ENCODE results near the gene MYL11.
"Not testable (repeated sequence)": the region's sequence is repeated elsewhere in the genome, so short reads cannot be mapped to it uniquely, and the experiment has no call there.

The MYL11 gene

DNA sequence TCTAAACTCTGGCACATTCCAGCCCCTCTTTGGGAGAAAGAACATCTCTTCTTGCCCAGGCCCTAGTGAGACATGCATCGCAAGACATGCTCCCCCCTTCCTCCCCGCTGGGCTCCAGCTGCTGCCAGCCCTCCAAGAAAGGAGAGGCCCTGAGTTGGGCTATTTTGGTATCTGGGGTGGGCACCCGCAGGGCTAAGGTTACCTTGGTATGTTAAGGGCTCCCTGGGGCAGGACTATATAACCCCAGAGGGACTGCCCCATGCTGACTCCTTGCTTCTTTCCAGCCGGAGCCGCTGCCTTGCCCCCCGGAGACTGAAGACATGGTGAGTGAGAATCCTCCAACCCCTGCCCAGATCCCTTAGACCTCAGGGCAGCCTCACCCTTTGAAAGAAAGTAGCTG lies at the start of gene MYL11:
TSS of gene MYL11 (plus strand) at position 265 of the 400 bp plus-strand sequence. CDS start at position 321, 56 bp downstream.
- no peak for DNase-seq

GRCh38 chr16:30334473-30334989 lies 40.1 kb upstream of the MYL11 start:
- peak; percentile 94 for DNase-seq

GRCh38 chr16:30335028-30335597 lies 39.5 kb upstream of the MYL11 start:
- peak; percentile 91 for DNase-seq

DNA sequence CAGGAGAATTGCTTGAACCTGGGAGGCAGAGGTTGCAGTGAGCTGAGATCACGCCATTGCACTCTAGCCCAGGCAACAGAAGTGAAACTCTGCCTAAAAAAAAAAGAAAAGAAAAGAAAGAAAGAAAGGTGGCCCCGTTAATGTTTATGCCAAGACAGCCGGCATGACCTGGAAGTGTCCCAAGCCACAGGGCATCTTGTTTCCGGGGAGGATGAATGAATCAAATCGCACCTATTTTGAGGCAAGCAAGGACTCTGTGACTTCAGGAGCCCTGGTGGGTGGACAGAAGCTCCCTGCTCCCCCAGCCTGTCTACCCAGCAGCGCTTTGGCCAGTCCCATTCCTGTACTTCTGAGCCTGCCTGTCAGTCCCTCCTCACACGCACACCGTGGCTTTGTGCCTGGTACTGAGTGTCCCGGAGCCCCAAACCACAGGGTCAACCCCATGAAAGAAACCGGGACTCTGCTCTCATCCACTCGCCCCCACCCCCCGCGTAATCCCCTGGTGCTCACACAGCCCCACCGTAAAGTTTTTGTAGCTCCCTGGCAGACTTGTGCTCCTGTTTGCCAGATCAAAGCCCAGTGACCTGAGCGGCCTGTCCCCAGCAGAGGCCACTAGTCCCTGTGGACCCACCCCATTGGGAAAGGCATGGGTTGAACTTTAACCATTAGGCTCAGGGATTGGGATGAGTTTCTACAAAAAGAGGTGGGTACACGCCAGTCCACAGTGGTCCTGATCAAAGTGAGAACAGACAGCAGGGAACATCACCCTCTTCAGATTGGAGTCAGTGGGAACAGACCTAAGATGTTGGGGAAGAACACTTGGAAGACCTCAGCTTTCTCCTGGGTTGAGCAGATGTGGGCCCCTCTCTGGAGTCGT lies 38.8 kb upstream of the MYL11 start:
- DNase-seq = peak; percentile 61

- not testable (repeated sequence) for DNase-seq
Measured at GRCh38 chr16:30337964-30338357, 36.6 kb upstream of the MYL11 start.

- not testable (repeated sequence) for DNase-seq
Measured at GRCh38 chr16:30338715-30339114, 35.9 kb upstream of the MYL11 start.

DNA sequence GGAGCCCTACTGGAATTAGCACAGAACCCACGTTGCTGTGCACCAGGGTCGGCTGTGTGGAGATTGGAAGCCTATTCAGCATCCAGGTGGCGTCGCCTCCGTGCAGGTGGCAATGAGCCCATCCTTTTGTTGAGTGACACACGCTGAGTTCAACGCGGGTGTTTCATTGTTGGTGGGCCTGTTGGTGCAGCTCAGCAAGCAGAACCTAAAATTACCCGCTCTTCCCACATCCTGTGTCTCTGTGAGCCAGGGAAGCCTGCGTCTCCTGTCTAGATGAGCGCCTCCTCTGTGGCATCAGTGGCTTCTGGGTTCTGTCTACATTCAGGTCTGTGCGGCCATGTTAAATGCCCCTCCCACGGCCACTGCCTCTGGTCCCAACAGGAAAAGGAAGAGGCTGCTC lies 34.0 kb upstream of the MYL11 start:
- peak; percentile 94 for DNase-seq

DNA sequence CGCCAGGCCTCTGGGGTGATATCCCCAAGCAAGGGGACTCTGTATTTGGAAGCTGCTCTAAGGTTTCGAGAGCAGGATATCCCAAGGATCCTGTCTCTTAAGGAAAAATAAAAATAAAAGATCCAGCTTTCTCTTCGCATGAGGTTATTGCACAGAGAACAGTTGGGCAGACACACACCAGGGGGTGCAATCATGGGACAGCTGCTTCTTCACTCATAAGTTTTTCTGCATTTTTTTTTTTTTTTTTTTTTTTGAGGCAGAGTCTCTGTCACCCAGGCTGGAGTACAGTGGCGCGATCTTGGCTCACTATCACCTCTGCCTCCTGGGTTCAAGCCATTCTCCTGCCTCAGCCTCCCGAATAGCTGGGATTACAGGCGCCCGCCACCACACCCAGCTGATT lies 32.6 kb upstream of the MYL11 start:
- DNase-seq = not testable (repeated sequence)

- DNase-seq = no peak
Measured at GRCh38 chr16:30342751-30343490, 31.7 kb upstream of the MYL11 start.

GRCh38 chr16:30343491-30343820 lies 31.1 kb upstream of the MYL11 start:
- DNase-seq = not testable (repeated sequence)

DNA sequence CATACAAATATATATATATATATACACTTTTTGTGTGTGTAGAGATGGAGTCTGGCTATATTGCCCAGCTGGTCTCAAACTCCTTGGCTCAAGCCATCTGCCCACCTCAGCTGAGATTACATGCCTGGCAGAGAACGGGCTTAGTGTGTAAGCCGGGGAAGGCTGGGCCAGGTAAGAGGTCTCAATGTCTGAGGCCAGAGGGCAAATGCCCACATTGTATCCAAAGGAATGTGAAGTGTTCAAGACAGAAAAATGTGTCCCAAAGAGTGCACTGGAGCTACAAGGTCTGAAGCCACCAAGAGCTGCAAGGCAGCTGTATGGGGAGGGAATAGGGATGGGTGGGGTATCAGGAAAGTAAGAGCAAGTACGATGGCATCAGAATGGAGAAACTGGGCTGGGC lies 28.3 kb upstream of the MYL11 start:
- no peak for DNase-seq

DNA sequence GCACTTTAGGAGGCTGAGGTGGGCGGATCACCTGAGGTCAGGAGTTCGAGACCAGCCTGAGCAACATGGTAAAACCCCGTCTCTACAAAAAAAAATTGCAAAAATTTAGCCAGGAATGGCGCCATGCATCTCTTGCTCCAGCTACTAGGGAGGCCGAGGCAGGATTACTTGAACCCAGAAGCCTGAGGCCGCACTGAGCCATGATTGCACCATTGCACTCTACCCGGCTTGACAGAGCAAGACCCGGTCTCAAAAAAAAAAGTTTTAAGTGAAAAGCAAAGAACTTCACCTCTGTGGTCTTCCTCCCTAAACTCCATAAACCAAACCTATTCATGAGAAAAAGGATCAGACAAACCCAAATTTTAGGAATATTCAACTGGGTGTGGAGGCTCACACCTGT lies 26.5 kb upstream of the MYL11 start:
- DNase-seq = no peak

- no peak for DNase-seq
Measured at GRCh38 chr16:30348929-30349328, 25.7 kb upstream of the MYL11 start.

GRCh38 chr16:30349675-30350074 lies 24.9 kb upstream of the MYL11 start:
- no peak for DNase-seq

DNA sequence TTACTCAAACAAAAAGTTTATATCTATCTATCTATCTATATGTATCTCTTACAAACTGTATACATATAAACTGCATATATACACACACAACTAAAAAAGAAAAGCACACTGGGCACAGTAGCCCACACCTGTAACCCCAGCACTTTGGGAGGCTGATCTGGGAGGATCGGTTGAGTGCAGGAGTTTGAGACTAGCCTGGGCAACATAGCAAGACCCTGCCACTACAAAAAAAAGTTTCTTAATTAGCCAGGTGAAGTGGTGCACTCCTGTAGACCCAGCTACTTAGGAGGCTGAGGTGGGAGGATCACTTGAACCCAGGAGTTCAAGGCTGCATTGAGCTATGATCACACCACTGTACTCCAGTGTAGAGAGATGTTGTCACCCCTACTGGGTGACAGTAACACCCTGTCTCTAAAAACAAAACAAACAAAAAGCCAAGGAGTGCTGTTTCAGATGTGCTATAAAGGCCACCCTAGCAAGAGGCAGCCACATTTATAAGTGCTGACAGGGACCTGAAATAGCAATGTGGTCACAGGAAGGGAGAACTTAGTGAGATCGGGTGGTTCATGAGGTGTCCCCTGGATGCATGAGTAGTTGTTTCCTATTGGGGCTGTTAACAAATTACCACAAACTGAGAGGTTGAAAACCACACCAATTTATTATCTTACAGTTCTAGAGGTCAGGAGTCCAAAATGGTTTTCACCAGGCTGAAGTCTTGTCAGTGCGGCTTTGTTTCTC lies 24.3 kb upstream of the MYL11 start:
- no peak for DNase-seq

GRCh38 chr16:30351001-30351441 lies 23.6 kb upstream of the MYL11 start:
- DNase-seq = no peak

DNA sequence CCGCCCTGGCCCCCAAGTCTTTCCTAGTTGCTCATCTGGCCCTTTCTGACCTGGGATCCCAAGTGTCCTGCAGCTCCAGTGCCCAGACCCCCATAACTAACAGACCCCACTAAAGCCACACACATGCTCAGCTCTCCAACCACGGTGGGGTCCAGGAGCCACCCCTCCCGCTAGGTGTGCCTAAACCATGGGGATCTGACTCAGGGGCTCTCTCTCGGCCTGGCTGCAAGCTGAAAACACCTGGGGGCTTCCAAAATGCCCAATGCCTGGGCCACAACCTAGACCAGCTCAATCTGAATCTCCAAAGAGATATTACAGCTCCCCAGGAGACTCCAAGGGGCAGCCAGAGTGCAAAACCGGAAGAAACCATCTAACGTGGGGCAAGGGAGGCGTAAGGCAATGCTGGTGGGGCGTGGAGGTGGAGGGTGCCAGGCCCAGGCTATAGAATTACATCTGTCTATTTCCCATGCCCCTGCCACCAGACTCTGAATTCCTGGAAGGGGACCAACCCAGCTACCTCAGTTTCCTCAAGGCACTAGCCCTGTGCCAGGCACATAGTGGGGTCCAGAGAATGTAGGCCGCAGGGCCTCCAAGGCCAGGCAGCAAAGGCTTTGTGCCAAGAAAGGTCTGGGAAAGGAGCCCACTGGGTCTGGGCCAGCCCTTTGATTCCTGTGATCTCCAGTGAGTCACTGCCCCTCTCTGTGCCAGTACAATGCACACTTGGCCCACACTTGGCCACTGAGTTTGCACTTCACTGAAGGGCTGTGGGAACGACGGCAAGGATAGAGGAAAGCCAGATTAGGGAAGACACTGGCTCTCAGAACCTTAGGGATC lies 22.8 kb upstream of the MYL11 start:
- DNase-seq = no peak

- DNase-seq = no peak
Measured at GRCh38 chr16:30352488-30353401, 21.9 kb upstream of the MYL11 start.

DNA sequence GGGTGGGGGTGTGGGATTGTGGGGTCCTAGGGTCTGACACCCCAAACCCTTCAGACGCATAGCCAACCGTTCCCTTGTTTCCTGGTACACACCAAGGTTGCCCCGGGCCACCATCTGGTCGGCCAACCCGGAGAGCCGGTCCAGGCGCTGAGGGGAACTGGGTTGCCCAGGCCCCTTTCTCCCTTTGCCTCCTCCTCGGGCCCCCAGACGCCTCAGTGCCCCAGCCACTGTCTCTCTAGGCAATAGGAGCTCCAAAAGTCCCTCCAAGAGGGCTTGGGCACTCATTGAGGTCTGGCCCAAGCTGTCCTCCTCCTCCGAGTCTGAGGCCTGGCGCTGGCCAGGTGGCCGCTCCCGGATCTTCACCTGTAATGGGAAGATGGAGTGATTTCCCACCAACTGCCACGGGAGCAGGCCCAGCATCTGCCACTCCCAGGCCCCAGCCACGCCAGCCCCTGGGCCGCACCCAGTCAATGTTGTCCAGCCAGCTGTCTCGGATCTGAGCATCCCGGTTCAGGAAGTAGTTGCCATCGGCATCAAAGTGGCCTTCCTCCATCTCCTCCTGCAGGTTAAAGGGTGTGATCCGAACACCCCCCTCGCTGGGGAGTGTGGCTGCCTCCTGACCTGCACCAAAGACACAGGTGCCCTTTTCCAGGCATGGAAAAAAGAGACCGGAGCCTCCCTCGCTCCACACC lies 21.0 kb upstream of the MYL11 start:
- DNase-seq = no peak
